H1 (cell line): Measurements from ENCODE around the gene HSF4. TPM values are rescaled to one million over a fixed set of nuclear protein-coding genes. Genes with fewer than 3 reads are reported as not detected.

Experiments used
- CTCF ChIA-PET: fragments of 300-600 bp; sonication (Branson Sonifier 250); formaldehyde crosslinking; loops from one replicate; lab custom pipeline; 2021; ENCODE audit not compliant: partially characterized antibody; lab: Charles Lee
- POLR2A ChIA-PET: fragments of 300-600 bp; sonication (Branson Sonifier 250); formaldehyde crosslinking; loops from one replicate; lab custom pipeline; 2021; ENCODE audit warnings: inconsistent platforms; ENCODE audit not compliant: partially characterized antibody; lab: Charles Lee
- DNase-seq, 2 experiments: peaks; one replicate each; pipeline versions ENCODE4 v3.0.0 to v3.0.0-alpha.2; 2010 to 2022; ENCODE audit warnings: low spot score in 2 of 2, low read depth in 1 of 2, mixed read lengths in 1 of 2
- FAIRE-seq: peaks from 2 replicates; lab custom pipeline; 2011; peaks lifted over from hg19 to GRCh38; lab: Jason Lieb, UNC
- H2AFZ ChIP-seq: 2 replicates; pipeline ENCODE4 v1.8.1; 2012; ENCODE audit warnings: low read length, inconsistent platforms
- H2AK5ac ChIP-seq: 2 replicates; pipeline ENCODE4 v1.6.1; 2013; ENCODE audit warnings: low read depth, low read length
- H2BK120ac ChIP-seq: replicated peaks from 2 replicates; pipeline ENCODE3; 2013; ENCODE audit warnings: low read depth, low read length, inconsistent platforms
- H2BK12ac ChIP-seq: 2 replicates; pipeline ENCODE4 v1.6.1; 2013; ENCODE audit warnings: low read depth, low read length
- H2BK15ac ChIP-seq: 2 replicates; pipeline ENCODE4 v1.6.1; 2013; ENCODE audit warnings: low read length
- H2BK20ac ChIP-seq: 2 replicates; pipeline ENCODE4 v1.6.1; 2013; ENCODE audit warnings: low read length
- H2BK5ac ChIP-seq: 2 replicates; pipeline ENCODE4 v1.6.1; 2013; ENCODE audit warnings: low read depth, low read length
- H3K14ac ChIP-seq: 2 replicates; pipeline ENCODE4 v1.6.1; 2013; ENCODE audit warnings: inconsistent platforms; ENCODE audit not compliant: insufficient read length
- H3K18ac ChIP-seq: 2 replicates; pipeline ENCODE4 v1.6.1; 2013; ENCODE audit warnings: low read length; ENCODE audit errors: extremely low read depth
- H3K23ac ChIP-seq: 2 replicates; pipeline ENCODE4 v1.6.1; 2013; ENCODE audit warnings: inconsistent platforms; ENCODE audit not compliant: insufficient read length
- H3K23me2 ChIP-seq: 2 replicates; pipeline ENCODE4 v1.6.1; 2013; ENCODE audit warnings: low read depth, low read length
- H3K27ac ChIP-seq: 2 replicates; pipeline ENCODE4 v1.6.1; 2011; ENCODE audit warnings: low read depth, low read length, inconsistent platforms
- H3K27me3 ChIP-seq, 4 experiments: replicated peaks in 1 of 4; 1 replicate in 1 of 4; 2 replicates in 3 of 4; pipeline versions ENCODE4 v1.6.1 to v1.8.1; 2011 to 2013; ENCODE audit warnings: low read length in 3 of 4, mild to moderate bottlenecking in 3 of 4, inconsistent platforms in 2 of 4, mixed read lengths in 2 of 4, moderate library complexity in 1 of 4; ENCODE audit not compliant: control insufficient read depth in 3 of 4, insufficient read depth in 3 of 4; ENCODE audit errors: extremely low read depth in 1 of 4
- H3K36me3 ChIP-seq, 4 experiments: 2 replicates each; pipeline versions ENCODE4 v1.6.1 to v1.8.1; 2011 to 2013; ENCODE audit warnings: mild to moderate bottlenecking in 4 of 4, low read length in 3 of 4, moderate library complexity in 2 of 4, control low read depth in 1 of 4, inconsistent platforms in 1 of 4; ENCODE audit not compliant: insufficient read depth in 4 of 4, control insufficient read depth in 2 of 4
- H3K4ac ChIP-seq: replicated peaks from 2 replicates; pipeline ENCODE3; 2013; ENCODE audit warnings: low read length, low read depth, mixed read lengths, inconsistent platforms; ENCODE audit not compliant: insufficient read length
- H3K4me1 ChIP-seq, 4 experiments: replicated peaks in 1 of 4; 1 replicate in 1 of 4; 2 replicates in 3 of 4; pipeline versions ENCODE4 v1.6.1 to v1.8.1; 2011 to 2013; ENCODE audit warnings: low read length in 3 of 4, inconsistent platforms in 2 of 4, mixed read lengths in 1 of 4; ENCODE audit not compliant: insufficient read depth in 4 of 4, control insufficient read depth in 3 of 4
- H3K4me2 ChIP-seq, 2 experiments: 2 replicates each; pipeline versions ENCODE4 v1.6.1 to v1.8.1; 2011 to 2013; ENCODE audit warnings: low read depth in 2 of 2, low read length in 2 of 2, control low read depth in 1 of 2, inconsistent platforms in 1 of 2, mild to moderate bottlenecking in 1 of 2; ENCODE audit not compliant: insufficient read depth in 1 of 2
- H3K4me3 ChIP-seq, 4 experiments: fragments of 200-600, 300-600 bp in 1 of 4; sonication (generic), shearing (Covaris generic), sonication (Bioruptor Twin) in 1 of 4; 2 replicates each; pipeline versions ENCODE4 v1.5.1 to v1.8.1; 2011 to 2016; ENCODE audit warnings: low read length in 4 of 4, low read depth in 3 of 4, control low read depth in 2 of 4, inconsistent platforms in 2 of 4, mild to moderate bottlenecking in 2 of 4, mixed read lengths in 1 of 4, moderate library complexity in 1 of 4; ENCODE audit not compliant: insufficient read depth in 2 of 4; ENCODE audit errors: extremely low read depth in 1 of 4
- H3K56ac ChIP-seq: replicated peaks from 2 replicates; pipeline ENCODE3; 2013; ENCODE audit warnings: low read depth, mild to moderate bottlenecking, mixed read lengths, low read length, inconsistent platforms; ENCODE audit not compliant: insufficient read length
- H3K79me1 ChIP-seq: 2 replicates; pipeline ENCODE4 v1.6.1; 2013; ENCODE audit warnings: low read depth, low read length, control low read depth
- H3K79me2 ChIP-seq, 2 experiments: 2 replicates each; pipeline versions ENCODE4 v1.6.1 to v1.8.1; 2012 to 2013; ENCODE audit warnings: low read length in 2 of 2, mild to moderate bottlenecking in 2 of 2, inconsistent platforms in 1 of 2; ENCODE audit not compliant: insufficient read depth in 2 of 2, control insufficient read depth in 1 of 2
- H3K9ac ChIP-seq, 4 experiments: replicated peaks in 1 of 4; 1 replicate in 1 of 4; 2 replicates in 3 of 4; pipeline versions ENCODE4 v1.6.1 to v1.8.1; 2011 to 2013; ENCODE audit warnings: low read depth in 3 of 4, low read length in 3 of 4, control low read depth in 2 of 4, mild to moderate bottlenecking in 2 of 4, moderate library complexity in 2 of 4, inconsistent platforms in 1 of 4; ENCODE audit errors: extremely low read depth in 1 of 4
- H3K9me3 ChIP-seq, 2 experiments: 2 replicates each; pipeline versions ENCODE4 v1.6.1 to v1.8.1; 2012 to 2013; ENCODE audit warnings: mild to moderate bottlenecking in 2 of 2, moderate library complexity in 2 of 2, control low read depth in 1 of 2, inconsistent platforms in 1 of 2, low read depth in 1 of 2, low read length in 1 of 2, mixed read lengths in 1 of 2; ENCODE audit not compliant: insufficient read depth in 2 of 2
- H4K20me1 ChIP-seq, 2 experiments: replicated peaks in 1 of 2; 2 replicates each; pipeline versions ENCODE3 to v1.8.1; 2011 to 2013; ENCODE audit warnings: inconsistent platforms in 2 of 2, low read length in 2 of 2, mild to moderate bottlenecking in 1 of 2; ENCODE audit not compliant: insufficient read depth in 2 of 2, control insufficient read depth in 1 of 2
- H4K5ac ChIP-seq: 2 replicates; pipeline ENCODE4 v1.6.1; 2013; ENCODE audit warnings: low read length, low read depth, mixed read lengths, inconsistent platforms; ENCODE audit not compliant: insufficient read length
- H4K8ac ChIP-seq: 2 replicates; pipeline ENCODE4 v1.8.0; 2013; ENCODE audit warnings: mild to moderate bottlenecking, moderate library complexity, low read length, inconsistent platforms; ENCODE audit not compliant: insufficient read depth; ENCODE audit errors: extremely low read depth
- H4K91ac ChIP-seq: replicated peaks from 2 replicates; pipeline ENCODE3; 2013; ENCODE audit warnings: low read length, mixed read lengths, inconsistent platforms; ENCODE audit not compliant: insufficient read length
- CTCF ChIP-seq, 3 experiments: IDR thresholded peaks; 1 replicate in 2 of 3; 2 replicates in 1 of 3; pipeline versions ENCODE4 v1.5.1 to v1.6.1; 2011; ENCODE audit warnings: low read length in 3 of 3, mild to moderate bottlenecking in 3 of 3, inconsistent platforms in 2 of 3, low read depth in 1 of 3, moderate library complexity in 1 of 3; ENCODE audit not compliant: insufficient read depth in 1 of 3; ENCODE audit errors: control extremely low read depth in 1 of 3
- EP300 ChIP-seq, 2 experiments: IDR thresholded peaks; 1 replicate in 1 of 2; 2 replicates in 1 of 2; pipeline ENCODE4 v1.6.1; 2011 to 2012; ENCODE audit warnings: low read depth in 2 of 2, low read length in 2 of 2, mild to moderate bottlenecking in 2 of 2, borderline replicate concordance in 1 of 2, inconsistent platforms in 1 of 2, moderate library complexity in 1 of 2
- NANOG ChIP-seq: IDR thresholded peaks from 2 replicates; pipeline ENCODE4 v1.6.1; 2011; ENCODE audit warnings: low read length, low read depth, mild to moderate bottlenecking, inconsistent platforms; ENCODE audit not compliant: insufficient read depth, poor library complexity, severe bottlenecking
- RAD21 ChIP-seq, 2 experiments: IDR thresholded peaks in 1 of 2; conservative IDR thresholded peaks in 1 of 2; 2 replicates each; pipeline ENCODE4 v1.6.1; 2011; ENCODE audit warnings: low read depth in 2 of 2, low read length in 2 of 2, improper control_type of control experiment in 1 of 2, inconsistent platforms in 1 of 2, mild to moderate bottlenecking in 1 of 2, moderate library complexity in 1 of 2
- SRF ChIP-seq: IDR thresholded peaks from 2 replicates; pipeline ENCODE4 v1.6.1; 2011; ENCODE audit warnings: mild to moderate bottlenecking, low read depth, low read length, moderate library complexity
- TBP ChIP-seq: IDR thresholded peaks from 2 replicates; pipeline ENCODE4 v1.6.1; 2011; ENCODE audit warnings: low read depth, low read length, improper control_type of control experiment
- WGBS, 2 experiments: shearing (Covaris generic) in 1 of 2; methylation state at CpG; one replicate each; pipeline versions ENCODE4 v1.1.6 to v1.1.7; 2013 to 2015; ENCODE audit warnings: low lambda C conversion rate in 2 of 2, mixed read lengths in 2 of 2, inconsistent platforms in 1 of 2, low coverage in 1 of 2, missing lambda C conversion rate in 1 of 2; ENCODE audit not compliant: insufficient replicate concordance in 2 of 2, insufficient coverage in 1 of 2, insufficient read length in 1 of 2; ENCODE audit errors: extremely low coverage in 1 of 2, missing lambda C conversion rate in 1 of 2; 5-methylcytosine and 5-hydroxymethylcytosine counted together
- polyA plus RNA-seq, 7 experiments: library from polyadenylated mRNA; depleted of rRNA in 3 of 7; stranded (reverse) in 5 of 7; unstranded in 2 of 7; fragments of >200 nt in 5 of 7; fragments of 200-250 nt in 2 of 7; gene quantifications; 1 replicate in 5 of 7; 2 replicates in 1 of 7; 4 replicates in 1 of 7; pipeline versions ENCODE4 v1.2.1 to v1.2.3, GENCODE V29; 2011 to 2013; ENCODE audit warnings: missing spikeins in 2 of 7, mixed read lengths in 2 of 7
- total RNA-seq: library from RNA; stranded (reverse); fragmentation: NEBNext Ultra II Directional; extraction: Animal tissue kit (Norgen Biotek cat#: 25700); gene quantifications from 2 replicates; pipeline ENCODE4 v1.2.1, GENCODE V29; 2021

Gene HSF4
- total and polyA plus RNA-seq, 2 of the 8 experiments (the other 6 are each of a cell fraction or from before 2014, with no cell fraction given): 0.14 TPM; not detected in 1

- Histone ChIP-seq H3K4me3 (no peak overlapping the region), H4K5ac (no peak overlapping the region), H2BK5ac (no peak overlapping the region), H3K14ac (no peak overlapping the region), H3K79me2 (peaks cover 8 to 17% of the 10 kb centered on the region in 2 experiments), H3K18ac (no peak overlapping the region), H3K27me3 (peaks cover 0 to 14% (median 7%) of the 10 kb centered on the region in 4 experiments; a peak in 5 of 7 replicates), H2BK120ac (no peak overlapping the region), H3K79me1 (peaks cover 10% of the 10 kb centered on the region), H3K36me3 (peaks cover 6 to 21% (median 14%) of the 10 kb centered on the region in 4 experiments; a peak in 6 of 8 replicates), H4K20me1 (peaks cover 4 to 21% of the 10 kb centered on the region in 2 experiments), H3K4me1 (peaks cover 0 to 14% (median 2%) of the 10 kb centered on the region in 4 experiments; a peak in 4 of 7 replicates), H3K4me2 (peak overlapping the region in 1 of 2 experiments; percentile 93; a peak in 1 of 4 replicates), H2BK12ac (peak overlapping the region; percentile 70; the same call in 1 of the 2 replicates), H2BK20ac (0 out of 2 replicates have a peak overlapping the region, but pooled peaks have one; percentile 61), H3K9ac (no peak overlapping the region), H3K23me2 (peaks cover 7% of the 10 kb centered on the region), H3K56ac (no peak overlapping the region), H2AFZ (no peak overlapping the region), H3K4ac (no peak overlapping the region), H3K27ac (no peak overlapping the region), H4K91ac (no peak overlapping the region), H2AK5ac (no peak overlapping the region), H4K8ac (peak overlapping the region; percentile 12; the same call in 1 of the 2 replicates), H3K23ac (no peak overlapping the region), H3K9me3 (no peaks in the 10 kb centered on the region), H2BK15ac (0 out of 2 replicates have a peak overlapping the region, but pooled peaks have one; percentile 12)
- POLR2A ChIA-PET: interaction anchor here (0.7 to 1.3 kb wide), 4 partner anchors 7 to 54 kb away, joined by 3 to 4 read pairs (median 3); partner anchors contain the start of gene ELMO3
- CTCF ChIA-PET: interaction anchor here (1.2 to 9.3 kb wide), 4 partner anchors 9 to 230 kb away, joined by 3 to 151 read pairs (median 42); partner anchors contain the start of genes CES3, ELMO3 and NOL3
- WGBS, 2 experiments: 91% methylated on average over 13 of the region's 13 CpGs; no CpG with 5 or more reads in 1 of the 2 experiments
- no peak for DNase-seq
- no peak for FAIRE-seq
- no peak for TF ChIP-seq NANOG
- no peak for TF ChIP-seq RAD21 (IDR thresholded peaks at IDR 0.05 in 1 of 2, conservative IDR thresholded peaks at IDR 0.05 in 1 of 2; ENCODE audit: low read depth in 2 of 2, low read length in 2 of 2)
- TF ChIP-seq CTCF (IDR thresholded peaks at IDR 0.05; ENCODE audit: control extremely low read depth in 1 of 3, insufficient read depth in 1 of 3, low read depth in 1 of 3, low read length in 3 of 3): no peak
- TF ChIP-seq TBP: no peak
- no peak for TF ChIP-seq EP300 (IDR thresholded peaks at IDR 0.05; ENCODE audit: borderline replicate concordance in 1 of 2, low read depth in 2 of 2, low read length in 2 of 2)
- no peak for TF ChIP-seq SRF
These were observed 26.2 kb downstream of the HSF4 start for GRCh38 chr16:67190448-67191399.
